Measurements from ENCODE around the gene APOL6.

GRCh38 chr22:35687461-35687860 lies 39.2 kb downstream of the APOL6 start:
- TF ChIP-seq CTCF (IDR thresholded peaks at IDR 0.05): no peak
- no peak for TF ChIP-seq POLR2A (IDR thresholded peaks at IDR 0.05)

All from body of pancreas (tissue), 4 donors.